HG03520 (cell line): ENCODE measurements around the gene LMO4.

Experiments
- ATAC-seq: cut with Tn5 transposase; IDR thresholded peaks from one replicate; pipeline ENCODE4 v1.9.1; 2021; ENCODE audit warnings: mild to moderate bottlenecking, moderate library complexity; ENCODE audit not compliant: unreplicated experiment

The LMO4 gene

DNA sequence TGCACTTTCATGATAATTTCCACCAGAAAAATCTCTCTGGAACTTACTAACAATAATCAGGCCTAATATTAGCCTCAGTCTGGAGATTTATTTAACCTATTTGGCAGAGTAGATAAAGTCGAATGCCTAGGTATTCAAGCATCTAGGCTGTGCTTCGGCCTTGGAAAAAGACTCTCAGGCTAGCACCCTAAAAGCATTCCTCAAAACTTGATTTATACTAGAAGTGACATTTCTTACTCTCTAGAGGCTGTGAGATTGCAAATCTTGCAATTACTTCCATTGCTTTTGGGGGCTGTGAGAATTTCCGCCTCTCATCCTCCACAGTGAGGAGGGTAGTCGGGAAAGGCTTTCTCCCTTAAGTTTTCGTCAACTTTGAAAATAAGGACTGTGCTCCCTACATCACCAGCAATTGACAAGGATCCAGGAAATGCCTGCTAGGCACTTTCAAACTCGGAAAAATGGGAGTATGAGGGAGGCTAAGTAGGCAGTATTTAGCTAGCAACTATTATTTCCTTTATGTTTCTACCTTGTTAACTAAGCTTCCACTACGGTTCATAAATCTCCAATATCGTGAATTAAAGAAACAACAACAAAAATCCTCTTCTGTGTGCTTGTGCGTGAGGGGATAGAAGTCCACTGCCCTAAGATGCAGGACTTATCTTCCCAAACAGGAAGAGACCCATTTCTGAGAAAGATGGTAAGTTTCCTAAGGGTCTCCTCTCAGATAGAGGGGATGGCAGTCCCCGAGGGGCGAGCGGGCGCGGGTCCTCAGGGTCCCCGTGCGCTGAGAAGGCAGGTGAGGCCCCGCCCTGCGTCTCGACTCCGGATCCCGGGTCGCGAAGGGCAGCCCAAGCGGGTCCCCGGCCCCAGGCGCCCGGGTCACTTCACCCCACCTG is 1.1 kb upstream of the LMO4 start:
- no peak for ATAC-seq

DNA sequence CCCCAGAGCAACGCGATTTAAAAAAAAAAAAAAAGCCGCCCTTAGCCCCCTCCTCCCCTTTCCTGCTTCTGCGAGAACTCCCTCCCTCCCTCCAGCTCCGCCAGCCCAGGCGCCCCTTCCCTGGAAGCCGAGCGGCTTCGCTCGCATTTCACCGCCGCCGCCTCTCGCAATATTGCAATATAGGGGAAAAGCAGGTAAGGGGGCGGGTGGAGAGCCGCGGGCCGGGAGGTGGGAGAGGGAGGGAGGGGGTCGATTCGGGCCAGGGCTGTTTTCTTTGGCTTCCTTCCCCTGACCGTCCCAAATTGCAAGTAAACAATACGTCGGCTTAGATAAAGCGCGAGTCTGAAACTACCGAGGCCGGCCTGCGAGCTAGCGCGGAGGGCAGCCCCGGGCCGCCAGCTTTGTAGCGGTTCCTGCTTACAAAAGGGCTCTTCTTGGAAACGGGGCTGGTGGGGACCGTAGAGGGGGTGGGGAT is 408 bp downstream of the LMO4 start:
- no peak for ATAC-seq

DNA sequence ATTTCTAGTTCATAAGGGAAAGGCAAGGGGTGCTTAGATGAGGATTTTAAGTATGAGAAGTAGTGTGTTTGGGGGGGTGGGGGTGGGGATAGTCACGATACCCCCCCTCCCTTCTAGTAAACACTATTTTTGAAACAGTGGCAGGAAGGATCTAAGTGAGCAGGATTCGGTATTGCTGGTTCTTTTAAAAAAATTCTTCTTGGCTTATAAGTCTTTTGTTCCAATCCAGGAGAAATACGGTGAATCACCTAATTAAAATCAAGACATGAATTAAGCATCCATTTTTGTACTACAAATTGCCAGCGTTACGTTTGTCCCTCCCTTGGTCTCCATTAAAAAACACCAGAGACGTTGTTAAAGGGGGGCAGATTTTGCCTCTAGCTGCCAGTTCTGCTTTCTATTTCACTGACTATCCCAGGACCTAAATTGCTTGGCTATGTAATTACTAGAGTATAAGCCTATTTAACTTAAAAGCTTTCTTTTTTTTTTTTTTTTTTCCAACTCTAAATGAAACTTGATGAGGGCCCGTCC is 911 bp downstream of the LMO4 start:
- ATAC-seq: no peak

DNA sequence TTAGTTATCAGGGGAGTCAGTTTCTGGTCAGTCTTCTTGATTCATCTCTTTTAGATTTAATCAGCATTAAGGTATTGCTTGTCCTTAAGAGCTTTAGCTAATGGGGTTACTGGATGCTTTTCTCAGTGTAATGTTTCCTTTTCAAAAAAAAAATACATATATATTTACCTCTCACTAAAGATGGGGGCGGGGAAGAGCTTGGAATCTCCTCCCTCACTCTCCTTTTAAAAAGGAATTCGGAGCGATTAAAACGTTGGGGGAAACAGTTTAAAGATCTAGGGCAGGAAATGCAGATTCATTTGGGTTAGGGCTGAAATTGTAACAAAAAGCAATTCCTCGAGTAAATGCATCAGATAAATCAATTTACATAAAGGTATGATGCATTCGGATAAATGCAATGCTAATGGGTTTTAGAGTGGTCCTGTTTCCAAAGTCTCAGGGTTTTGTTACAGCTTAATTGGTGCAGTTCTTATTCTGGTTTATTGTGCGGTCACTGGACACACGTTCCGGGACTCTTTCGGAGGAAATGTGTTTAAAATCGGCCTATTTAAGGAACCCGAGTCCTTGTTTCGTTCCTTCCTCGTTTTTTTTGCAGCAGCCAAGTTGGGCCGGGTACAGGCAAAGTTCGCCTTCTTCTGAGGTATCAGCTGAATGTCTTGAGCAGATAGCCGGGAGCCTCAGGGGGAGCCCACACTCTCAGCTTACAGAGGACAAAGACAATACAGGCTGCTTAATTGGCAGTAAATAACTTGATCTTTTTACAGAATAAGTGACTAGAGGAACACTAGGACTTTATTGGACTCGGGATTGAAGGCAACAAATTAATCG is 1.6 kb downstream of the LMO4 start:
- ATAC-seq: no peak

DNA sequence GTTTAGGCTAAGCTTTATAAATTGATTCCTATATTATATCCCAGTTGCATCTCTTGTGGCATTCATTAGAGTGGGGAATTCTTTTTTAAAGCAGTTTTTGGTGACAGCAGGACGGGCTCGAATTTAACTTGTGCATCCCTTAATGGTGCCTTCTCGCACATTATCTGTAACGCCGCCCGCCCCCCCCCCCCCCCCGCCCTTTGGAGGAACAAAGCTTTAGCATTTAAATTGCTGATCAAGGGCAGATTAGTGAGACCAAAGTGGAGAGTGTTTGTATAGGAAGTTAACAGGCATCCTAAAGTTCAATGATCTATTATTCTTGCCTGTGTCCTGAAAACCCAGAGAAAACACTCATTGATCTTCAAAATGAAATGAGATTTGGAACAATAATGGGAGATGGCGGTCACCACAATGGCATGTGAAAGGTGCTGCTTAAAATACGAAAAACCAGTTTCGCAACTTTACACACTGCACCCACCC is 2.2 kb downstream of the LMO4 start:
- ATAC-seq: no peak

DNA sequence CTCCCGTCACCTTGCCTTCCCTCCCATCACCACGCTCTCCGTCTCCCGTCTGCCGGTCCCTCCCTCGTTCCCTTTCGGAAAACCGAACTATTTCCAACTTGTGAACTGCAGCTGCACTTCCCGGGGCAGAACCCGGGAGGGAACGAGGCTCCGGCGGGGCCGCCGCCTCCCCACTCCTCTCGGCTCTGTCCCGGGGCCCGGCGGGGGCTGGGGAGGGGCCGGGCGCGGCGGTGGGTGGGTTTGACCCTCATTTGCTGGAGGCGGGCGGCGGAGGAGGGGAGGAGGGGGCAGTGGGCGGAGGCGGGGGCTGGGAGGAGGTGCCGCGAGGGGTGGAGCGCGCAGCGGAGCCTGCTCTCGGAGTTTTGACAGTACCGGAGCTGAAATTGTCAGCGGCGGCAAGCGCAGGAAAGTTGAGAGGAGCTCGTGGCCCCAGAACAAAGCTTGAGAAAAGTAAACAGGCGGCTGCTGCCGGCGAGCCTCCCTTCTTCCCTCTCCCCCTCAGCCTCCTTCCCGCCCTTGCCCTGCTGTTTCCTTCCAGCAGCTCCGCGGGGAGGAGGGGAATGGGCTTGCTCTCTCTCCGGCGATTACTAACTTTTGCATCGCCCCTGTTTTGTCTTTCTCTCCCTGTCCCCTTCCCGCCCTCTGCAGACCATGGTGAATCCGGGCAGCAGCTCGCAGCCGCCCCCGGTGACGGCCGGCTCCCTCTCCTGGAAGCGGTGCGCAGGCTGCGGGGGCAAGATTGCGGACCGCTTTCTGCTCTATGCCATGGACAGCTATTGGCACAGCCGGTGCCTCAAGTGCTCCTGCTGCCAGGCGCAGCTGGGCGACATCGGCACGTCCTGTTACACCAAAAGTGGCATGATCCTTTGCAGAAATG is 2.9 kb downstream of the LMO4 start:
- ATAC-seq: no peak

DNA sequence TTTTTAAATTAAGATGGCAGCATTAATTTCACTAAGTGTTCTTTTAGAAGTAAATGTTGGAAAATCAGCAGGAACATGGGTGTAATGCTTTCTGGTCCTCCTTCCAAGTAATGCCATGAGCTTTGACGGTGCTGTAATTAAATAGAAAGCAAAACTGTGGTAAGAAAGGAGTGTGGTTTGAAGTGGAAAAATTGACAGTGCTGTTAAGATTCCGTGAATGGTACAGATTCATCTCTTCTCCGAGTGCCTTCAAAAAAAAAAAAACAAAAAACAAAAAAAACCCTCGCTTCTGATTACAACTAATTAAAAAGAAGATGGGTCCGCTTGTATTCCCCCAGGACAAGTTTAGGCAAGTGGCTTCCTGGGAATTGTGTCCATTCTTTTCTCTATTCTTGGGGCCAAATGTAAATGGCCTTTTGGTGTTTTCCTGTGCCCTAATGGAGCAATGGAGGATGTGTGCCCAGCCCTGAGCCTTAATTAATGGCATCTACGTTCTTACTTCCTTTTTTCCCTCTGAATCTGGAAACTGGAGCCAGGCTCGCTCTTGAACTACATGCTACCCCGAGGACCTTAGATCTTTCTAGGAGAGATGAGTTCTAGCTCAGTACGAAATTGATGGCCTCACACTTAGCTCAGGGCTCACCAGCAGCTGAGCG is 5.1 kb downstream of the LMO4 start:
- no peak for ATAC-seq

DNA sequence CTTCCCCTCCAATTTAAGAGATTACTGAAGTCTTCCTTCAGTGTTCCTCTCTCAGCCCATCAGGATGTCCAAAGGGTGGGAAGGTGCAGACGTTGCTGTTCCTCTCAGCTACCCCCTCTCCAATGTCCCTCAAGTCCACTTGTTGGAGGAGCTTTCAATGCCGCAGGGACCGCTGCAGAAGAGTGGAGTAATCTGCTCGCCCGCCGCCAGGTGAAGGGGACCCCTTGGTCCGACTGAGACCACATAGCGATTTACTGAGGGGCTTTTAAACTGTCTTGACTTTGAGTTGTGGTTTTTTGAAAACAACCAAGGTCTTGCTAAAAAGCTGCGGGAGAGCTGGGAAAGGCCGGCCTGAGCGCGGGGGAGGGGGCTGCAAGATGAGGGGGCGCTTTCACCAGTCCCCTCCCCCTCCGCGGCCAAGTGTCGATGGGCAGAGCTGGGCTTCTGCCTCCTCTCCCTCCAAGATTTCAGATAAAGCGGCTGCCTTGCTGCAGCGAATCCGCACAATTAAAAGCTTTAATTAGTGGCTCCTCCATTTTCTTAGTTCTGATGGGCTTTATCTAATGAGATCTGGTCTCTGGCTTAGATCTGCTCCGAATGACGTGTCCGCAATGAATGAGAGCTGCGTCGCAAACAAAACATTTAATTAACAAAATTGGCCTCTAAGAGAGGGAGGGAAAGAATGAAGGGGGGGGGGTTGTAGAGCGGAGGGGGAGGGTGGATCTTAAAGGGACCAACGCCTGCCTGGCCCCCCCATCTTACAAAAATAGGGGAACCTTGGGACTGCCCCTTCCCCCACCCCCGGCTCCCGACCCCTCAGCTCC is 5.9 kb downstream of the LMO4 start:
- no peak for ATAC-seq

DNA sequence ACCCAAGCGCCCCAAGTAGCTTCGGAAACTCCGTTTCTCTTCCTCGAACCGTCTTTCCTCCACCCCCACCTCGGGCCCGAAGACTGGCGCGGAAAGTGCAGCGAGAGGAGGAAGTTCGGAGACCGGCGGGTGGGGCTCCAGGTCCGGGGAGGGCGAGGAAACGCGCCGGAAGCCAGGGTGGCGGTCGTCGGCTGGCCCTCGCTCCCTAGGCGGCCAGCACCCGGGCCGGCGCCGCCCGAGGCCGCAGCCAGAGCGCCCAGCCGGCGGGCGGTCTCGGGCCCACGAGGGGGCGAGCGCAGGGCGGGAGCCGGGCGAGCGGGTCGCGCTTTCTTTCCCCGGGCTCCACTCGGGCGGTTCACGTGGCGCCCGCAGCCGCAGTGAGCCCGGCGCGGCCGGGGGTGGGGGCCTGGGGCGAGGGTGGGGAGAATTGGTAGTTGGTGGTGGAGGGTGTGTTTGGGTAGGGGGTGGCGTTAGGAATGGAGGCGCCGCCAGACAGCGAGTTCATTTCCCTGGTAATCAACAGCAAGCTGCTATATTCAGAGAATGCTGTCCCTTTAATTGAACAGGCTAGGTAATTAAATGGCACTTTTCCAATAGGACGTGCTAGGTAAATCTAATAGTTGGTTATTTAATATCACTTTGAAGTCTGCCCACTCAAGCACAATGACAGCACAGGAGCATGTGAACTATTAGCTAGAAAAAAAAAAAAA is 6.7 kb downstream of the LMO4 start:
- ATAC-seq: peak; percentile 30

DNA sequence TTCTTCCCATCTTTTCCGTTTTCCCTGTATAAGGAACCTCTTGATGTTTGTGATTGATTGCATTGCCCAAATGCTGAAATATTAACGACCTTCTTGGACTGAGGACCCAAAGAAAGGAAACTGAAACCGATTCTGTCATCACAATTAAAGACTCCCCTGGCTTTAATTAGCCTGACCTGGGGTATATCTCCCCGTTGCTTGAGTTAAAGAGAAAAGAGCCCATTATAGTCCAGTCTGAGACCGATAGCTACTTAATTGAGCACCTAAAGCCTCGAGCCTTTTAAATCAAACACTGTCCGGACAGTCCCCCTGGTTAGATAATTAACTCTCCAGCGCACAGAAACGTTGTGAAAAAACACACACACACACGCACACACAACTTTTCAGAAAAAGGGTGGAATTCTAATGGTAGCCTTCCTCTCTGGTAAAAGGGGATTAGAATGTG is 8.0 kb downstream of the LMO4 start:
- ATAC-seq: no peak

DNA sequence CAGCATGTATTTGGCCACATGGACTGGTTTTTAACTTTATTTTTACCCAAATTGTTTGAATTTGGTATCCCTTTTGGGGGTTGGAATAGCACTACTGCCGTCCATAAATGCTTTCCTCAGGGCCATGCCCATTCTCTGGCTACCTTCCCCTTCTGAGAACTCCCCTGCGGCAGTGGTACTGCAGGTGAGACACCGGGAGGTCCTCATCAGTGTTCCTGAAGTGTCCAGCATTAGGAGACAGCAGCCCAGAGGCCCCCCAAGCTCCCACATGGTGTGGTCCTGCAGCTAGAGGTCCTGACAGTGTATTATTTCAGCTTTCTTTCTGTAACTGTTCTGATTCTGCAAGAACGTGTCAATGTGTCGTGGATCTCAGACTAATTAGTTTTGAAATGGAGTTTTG is 8.9 kb downstream of the LMO4 start:
- no peak for ATAC-seq

DNA sequence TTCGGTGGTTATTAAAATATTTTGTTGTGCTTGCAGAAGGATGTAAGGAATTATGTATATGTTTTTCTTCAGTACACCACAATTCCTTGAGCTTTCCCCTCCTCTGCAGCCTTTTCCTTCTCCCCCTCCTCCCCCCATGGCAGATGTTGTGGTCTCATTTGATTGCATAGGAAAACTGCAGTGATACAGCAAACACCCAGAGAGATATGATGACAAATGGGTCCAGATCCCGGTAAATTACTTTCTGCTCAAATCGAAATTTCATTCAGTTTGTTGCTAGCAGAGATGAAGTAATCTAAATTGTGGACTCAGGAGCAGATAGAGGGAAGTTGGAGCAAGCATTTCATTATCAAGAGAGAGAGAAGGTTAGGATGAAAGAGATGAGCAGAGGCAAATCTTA is 9.9 kb downstream of the LMO4 start:
- ATAC-seq: no peak

DNA sequence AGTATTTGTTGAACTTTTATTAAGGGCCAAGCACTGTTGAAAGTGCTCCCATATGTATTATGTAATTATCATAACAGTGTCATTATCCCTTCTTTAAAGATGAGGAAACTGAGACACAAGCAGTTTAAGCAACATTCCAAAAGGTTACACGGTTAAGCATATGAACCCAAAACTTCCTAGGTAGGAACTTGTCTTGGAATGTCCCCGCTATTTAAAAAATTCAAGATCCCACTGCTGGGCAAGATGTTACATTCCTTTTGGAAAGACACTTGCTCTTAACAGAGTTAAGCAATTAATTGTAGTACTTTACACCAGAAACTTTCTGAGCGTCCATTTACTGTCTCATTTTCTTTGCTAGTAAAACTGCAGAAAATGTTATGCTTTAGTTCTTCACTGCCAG is 15.6 kb downstream of the LMO4 start:
- no peak for ATAC-seq

DNA sequence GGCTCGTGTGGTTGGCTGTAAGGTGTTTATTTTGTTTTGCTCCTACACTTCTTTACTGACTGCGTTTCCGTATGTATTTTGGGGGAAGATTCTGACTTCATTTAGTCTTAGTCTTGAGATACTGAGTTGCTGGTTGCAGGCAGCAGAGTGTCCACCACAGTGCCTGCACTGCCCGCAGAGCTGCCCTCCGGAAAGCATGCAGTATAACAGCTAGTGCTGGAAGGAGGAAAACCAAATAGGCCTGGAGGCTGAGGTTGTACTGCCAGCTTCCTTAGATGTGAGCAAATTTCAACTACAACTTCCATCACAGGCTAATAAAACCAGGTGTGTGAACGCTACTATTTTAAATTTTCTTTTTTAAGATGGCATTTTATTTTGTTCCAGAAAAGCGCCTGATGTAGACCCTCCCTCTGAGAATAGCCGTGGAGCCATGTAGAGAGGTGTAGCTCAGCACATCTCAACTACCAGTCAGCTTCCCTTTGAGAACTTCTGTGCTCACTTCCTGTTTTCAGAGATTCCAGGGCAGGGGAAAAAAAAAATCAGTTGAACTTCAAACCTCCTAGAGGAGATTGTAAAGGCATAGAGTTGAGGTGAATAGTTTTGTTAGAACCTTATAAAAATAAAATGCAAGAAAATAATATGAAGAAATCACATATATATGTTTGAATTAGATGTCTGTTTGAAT is 17.6 kb downstream of the LMO4 start:
- ATAC-seq: no peak

DNA sequence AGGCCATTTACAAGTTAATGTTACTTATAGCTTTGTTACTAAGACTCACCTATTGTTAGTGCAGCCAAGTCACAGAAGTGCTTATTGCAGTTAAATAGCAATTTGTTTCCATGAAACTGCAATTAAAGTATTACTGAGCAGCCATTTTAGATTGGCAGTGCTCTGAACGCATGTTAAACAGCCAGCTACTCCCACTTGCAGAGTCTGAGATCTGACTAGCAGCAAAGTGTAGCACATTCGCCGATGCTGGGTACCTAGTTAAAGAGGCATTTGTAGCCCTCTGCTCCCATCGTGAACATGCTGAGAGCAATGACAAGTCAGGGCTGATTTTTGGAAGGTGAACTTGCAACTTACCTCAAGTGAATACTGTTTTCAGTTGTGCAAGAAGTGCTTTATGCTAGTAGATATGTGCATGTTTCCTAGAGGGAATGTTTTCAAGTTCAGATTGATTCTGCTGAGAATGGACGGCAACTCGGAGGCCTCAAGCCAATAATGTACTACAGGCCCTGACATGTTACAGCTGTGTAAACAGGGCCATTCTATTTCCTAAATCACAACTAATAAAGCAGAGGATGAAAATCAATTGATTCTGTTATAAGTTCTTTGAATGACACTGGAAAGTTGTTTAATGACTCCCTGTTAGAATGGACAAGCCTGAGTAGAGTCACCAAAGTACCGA is 19.8 kb downstream of the LMO4 start:
- no peak for ATAC-seq

DNA sequence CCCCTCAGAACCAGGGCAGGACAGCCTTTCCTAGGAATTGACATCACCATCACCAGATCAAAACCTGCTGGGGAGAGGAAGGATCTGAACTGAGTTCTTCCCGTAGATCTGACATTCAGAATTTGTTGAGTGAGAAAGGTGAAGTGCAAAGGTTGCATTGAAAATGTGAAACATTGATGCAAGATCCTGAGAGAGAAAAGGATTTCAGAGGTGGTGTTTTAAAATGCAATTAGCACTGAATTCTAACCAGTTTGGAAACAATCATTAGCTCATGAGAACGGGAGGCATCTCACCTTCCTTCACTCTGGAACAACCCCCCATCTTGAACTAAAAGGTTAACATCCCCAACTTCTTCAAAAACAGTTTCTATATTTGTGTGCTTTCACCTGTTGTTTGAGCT is 20.4 kb downstream of the LMO4 start:
- no peak for ATAC-seq

DNA sequence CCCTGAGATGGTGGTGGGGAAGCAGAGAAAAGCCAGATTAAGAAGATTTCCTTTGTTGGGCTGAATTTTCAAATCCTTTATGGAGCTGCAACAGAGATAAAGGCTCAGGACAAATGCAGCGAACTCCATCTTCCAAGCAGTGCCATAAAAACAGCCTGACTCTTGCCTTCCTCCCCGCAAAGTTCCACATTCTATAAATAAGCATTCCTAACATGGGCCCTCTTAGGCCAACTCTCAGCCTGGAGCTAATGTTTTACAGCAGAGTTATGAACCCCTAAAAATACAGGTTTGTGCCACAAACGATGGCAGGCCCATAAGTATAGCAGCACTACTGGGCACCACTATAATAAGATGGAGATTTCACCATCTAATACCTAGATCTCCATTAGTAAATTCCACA is 27.2 kb downstream of the LMO4 start:
- ATAC-seq: no peak
